Activated T-cell treated with anti-CD3 and anti-CD28 coated beads for 1 hour (primary cell): ENCODE measurements around the gene RFTN1.

ENCODE experiments used
- DNase-seq: peaks from one replicate; pipeline ENCODE4 v3.0.0-alpha.2; 2020; ENCODE audit warnings: low read depth

The RFTN1 gene

DNA sequence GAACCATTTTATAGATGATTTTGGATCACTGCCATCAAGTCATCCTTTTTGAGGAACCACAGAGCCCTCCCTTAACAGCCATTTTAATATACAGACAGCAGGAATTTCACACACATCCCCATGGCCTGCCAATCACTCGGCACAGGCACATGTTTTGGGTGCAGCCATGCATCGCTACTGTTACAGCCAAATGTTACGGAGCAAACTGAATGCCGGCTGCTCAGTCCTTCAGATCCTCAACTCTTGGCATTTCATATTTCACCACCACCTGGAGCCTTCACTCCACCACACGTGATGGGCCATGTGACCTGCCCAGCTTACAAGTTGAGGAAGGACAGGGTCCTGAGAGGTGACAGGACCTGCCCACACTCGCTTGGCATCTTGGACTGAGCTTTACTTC is 157.7 kb downstream of the RFTN1 start:
- DNase-seq, result no peak

DNA sequence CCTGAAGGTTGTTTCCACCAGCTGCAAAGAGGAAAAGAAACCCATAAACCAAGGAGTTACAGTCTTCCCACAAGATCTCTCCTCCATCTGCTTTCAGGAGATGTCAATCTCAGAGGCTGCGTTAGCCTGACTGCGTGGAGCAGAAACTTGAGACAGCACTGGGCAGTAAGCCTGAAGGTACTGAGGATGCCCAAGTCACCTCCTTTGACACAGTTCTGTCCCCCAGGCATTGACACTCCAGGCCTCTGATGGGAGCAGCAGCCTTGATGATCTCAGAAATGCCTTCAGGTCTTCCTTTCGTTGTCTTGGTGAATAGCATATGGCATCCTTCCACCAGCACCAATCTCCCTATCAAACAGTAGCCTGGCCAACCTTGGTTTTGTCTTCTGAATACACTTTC is 159.2 kb downstream of the RFTN1 start:
- DNase-seq, result no peak

DNA sequence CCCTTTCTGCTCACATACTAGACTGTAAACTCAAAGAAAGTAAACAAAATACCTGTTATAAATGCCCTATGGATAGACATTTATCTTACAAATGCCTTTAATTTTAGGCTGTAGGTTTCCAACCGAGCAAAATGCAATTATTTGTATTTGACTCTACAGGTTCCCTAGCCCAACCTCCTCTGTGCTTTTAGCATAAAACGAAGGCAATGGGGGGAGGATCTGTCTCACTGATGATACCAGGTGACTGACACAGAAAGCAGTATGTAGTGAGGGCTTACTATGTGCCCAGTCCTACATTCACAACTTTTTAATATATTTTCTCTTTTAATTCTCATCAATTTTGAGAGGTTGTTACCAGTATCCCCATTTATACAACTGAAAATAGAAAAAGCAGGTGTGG is 161.1 kb downstream of the RFTN1 start:
- no peak for DNase-seq

DNA sequence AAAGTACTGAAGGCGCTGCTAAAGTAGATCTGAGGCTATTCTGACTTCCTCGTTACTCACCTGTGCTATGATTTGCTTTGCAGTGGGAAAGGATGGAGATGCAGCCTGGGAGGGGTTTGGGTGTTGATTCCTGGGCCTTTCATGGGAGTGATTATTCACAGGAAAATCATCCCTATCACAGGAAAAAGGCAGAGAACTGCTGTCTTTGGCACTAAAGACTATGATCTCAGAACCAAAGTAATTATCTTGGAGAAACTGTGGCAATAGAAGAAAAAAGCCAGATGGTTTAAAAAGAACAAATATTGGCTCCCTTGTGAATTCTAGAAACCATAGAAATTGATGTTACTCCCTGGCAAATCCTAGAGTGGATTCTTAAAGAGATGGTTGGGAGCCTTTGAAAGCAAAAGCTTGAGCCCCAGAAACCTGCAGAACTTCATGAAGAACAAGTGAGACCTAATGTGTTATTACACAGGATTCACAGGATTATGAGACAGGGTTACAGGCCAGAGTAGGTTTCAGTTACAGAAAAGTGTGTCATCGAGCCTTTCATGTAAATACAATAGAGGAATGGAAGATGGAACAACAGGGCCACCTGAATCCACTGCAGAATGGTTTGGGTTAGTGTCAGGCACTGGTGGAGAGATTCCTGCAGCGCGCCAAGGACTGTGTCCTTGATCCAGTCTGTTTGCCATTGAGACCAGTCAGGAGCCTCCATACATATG is 162.7 kb downstream of the RFTN1 start:
- DNase-seq, result no peak

DNA sequence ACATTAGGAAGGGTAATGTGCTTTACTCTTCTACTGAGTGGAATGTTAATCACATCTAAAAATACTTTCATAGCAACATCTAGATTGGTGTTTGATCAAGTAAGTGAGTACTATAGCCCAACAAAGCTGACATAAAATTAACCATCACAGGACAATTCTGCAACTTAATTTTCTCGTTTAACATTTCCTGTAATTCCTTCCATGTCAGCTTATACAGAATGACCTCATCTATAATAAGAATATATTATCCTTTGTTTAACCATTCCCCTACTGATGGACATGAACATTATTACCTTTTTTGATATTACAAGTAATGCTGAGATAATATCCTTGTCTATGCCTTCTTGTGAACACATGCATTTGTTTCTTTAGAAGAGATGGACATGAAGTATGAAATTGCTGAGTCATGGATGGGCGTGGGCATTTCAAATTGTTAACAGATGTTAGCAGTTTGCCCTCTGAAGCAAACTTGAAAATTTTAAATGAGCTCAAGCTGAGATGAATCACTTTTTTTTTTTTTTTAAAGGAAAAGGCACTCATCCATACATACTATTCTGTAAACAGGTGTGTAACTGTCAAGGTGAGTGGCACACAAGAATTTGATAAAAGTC is 163.4 kb downstream of the RFTN1 start:
- no peak for DNase-seq

DNA sequence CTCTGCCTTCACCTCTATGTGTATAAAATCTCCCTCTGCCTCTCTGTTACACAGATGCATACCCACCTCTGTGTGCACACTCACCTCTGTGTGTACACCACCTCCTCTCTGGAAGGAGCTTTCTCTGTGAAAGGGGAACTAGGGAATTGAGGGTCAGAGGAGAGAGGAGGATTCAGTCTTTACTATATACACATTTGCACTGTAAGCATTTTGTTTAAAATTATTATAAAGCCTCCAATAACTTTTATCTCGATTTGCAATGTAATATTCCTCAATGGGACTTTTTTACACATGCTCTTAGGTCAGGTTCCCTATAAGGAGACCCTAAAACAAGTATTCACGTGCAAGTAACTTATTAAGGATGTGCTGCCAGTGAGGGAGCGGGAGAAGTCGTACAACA is 166.0 kb downstream of the RFTN1 start:
- no peak for DNase-seq

DNA sequence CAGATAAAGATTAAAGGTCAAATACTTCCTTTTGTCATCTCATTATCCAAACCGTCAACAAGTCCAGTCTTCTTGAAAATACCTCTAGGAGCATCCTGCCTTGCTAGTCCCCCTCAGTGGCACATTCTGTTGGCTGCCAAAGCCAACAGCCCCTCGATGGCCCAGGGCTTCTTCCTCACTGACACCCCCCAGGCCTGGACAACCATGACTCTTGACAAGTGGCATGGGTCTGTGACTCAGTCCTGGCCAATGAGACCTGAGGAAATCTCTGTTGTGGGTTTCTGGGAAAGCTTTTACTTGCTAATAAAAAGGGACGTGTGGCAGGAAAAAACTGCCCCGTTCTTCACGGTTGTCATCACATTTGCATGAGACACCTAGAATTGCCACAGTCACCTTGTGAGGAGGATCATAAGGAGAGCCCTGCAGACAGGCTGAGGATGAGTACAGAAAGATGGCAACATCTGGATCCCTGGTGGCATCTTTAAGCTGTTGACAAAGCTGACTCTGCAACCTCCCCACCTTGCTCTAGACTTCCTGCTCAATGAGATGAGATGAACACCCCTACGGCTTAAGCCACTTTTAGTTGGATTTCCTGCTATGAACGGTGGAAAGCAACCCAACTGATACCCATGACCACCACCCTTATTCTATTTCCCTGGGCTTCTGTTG is 167.0 kb downstream of the RFTN1 start:
- no peak for DNase-seq

DNA sequence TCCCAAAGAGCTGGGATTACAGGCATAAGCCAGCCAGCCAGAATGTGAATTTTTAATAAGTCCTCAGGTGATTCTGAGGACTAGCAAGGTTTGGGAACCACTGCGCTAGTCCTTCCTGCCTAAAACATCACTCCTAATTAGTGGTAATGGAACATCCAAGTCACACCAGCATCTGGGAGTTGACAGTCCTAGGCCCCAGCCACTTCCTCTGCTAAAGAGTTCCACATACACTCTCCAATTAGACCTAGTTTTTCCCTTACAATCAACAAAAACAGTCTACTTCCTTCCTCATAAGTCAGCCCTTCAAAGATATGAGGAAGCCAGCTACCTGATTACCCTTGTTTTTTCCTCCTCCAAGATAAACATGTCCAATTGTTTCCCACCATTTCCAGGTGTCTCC is 170.4 kb downstream of the RFTN1 start:
- no peak for DNase-seq

DNA sequence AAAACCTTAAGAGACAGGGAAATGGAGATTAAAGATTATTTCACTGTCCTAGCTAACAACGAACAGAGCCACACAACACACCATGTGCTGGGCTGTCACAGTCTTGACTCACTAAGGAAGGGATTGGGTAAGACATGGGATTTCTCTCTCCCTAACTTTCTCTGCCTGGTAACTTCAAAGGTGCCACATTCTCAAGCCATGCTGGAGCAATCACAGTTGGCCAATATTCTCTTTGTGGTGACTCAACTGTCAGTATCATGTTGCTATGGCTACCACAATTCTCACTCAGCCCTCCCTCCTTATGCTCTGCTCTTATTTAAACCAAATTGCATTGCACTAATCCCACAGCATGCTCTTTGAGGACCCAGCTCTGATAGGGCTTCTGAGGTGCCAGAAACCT is 174.5 kb downstream of the RFTN1 start:
- no peak for DNase-seq

DNA sequence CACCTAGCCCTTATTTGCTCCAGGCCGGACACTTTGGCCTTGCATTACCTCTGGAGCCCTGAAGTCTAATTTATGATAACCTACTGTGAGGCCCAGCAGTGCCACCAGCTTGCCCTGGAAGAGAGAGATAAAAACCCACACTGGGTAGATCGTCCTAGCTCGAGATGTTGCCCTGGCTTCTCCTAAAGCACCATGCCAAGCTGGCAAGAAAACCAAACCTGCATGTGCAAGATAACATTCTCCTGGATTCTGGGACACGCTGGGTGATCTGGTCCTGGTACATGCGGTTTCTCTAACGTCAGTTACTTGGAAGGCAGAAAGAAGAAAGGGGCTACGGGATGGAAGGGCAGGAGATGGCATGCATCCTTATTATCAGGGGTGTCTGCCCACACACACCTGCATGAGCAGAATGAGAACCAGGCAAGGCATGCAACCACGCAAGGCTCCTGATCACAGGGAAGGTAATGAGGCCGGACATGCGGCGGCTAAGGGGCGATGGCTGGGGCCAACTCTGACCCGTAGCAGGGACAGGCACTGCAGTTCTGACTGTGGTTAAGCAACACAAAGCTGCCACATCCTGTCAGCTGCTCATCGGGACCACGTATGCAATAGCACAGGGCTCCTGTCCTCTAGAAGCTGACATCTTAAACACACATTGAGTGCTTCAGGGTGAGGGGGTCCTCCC is 175.5 kb downstream of the RFTN1 start:
- peak; percentile 24 for DNase-seq

DNA sequence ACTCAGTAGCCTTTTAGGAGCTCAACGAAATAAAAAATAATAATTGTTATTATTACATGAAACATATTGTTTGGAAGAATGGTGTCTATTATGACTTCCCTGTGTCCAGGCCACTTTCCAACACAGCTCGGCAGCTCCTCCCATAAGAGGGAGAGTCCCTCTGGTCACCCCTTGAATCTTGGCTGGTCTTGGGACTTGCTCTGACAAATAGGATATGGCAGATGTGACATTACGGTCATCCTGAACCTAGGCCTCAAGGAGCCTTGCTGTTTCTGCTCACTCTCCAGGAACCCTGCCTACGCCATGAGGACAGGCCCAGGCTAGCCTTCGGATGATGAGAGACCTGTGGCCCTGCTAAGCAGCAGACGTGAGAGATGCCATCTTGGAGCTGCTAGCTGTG is 176.7 kb downstream of the RFTN1 start:
- no peak for DNase-seq

DNA sequence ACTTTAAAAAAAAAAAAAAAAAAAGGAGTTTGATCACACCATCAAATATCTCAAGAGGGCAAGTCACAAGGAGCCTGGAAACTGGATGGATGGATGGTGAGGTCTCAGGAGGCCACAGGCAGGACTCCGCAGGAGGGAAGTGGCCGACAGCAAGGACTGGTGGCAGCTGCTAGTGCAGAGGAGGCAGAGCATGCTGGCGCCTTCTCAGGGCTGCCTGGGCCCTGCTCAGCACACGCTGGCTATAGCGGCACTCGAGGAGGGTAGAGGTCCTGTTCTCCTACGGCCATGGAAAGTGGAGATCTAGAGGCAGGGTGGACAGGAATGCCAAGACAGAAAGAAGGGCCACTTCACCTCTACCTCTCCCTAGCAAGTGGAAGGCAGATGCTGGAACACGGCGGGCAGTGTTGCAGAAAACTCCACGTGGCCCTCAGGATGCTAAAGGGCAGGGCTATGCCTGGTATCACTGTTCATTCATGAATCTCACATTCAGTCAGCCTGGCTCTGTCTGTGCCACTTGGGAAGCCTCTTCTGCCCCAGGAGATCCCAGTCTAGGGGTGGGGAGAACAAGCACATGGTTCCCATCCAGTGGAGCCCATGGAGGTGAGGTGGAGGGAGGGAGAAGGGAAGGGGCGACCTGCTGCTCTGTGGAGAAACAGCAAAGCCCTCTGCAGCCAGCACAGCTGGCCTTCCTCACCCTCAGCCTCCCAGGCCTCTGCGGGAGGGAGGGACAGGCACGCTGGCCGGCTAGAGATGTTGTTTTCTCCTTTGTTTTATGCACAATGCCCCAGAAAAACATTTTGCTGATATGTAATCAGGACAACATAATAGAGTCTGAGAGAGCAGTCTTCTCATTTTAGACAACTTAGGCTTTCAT is 177.5 kb downstream of the RFTN1 start:
- DNase-seq, result no peak

DNA sequence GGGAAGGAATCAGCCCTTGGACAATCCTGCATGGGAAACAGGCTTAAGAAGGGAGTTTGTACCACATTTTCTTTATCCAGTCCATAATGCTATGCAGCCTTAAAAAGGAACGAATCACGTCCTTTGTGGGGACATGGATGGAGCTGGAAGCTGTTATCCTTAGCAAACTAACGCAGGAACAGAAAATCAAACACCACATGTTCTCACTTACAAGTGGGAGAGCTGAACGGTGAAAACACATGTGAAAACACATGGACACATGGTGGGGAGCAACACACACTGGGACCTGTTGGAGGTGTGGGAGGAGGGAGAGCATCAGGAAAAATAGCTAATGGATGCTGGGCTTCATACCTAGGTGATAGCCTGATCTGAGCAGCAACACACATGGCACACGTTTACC is 178.2 kb downstream of the RFTN1 start:
- no peak for DNase-seq

DNA sequence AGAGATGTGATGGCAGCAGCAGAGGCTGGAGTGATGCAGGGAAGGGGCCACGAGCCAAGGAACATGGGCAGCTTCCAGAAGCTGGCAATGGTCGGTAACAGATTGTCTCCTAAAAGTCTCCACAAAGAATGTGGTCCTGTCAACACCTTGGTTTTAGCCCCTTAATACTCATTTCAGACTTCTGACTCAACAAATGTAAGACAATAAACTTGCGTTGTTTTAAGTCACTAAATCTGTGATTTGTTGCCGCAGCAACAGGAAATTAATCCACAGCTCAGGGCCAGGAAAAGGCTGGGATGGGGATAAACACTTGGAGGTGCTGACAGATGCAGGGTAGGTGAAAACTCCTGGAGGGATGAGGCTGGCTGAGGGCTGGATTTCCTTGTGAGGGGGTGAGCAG is 178.6 kb downstream of the RFTN1 start:
- DNase-seq, result no peak

DNA sequence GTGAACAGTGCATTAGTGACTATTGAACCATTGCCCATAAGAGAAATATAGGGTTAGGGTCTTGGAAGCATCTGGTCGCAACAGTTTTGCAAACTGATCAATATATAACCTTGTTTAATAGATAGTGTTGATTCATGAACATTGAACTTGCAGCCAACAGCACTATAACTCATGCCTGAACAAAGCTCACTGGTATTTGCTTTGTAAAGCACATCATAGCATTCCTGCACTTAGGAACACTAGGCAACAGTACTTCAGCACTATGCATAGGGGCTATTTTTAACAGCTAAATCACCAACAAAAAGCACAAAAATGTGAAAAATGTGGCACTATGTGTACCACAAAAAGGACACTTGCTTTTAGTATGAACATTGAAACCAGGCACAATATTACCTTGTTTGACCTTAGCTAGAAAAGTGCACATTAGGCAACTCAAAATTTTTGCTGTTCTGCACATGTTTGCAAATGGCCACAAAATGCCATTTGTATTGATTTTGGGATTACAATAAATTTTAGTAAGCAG is 180.5 kb downstream of the RFTN1 start:
- no peak for DNase-seq

DNA sequence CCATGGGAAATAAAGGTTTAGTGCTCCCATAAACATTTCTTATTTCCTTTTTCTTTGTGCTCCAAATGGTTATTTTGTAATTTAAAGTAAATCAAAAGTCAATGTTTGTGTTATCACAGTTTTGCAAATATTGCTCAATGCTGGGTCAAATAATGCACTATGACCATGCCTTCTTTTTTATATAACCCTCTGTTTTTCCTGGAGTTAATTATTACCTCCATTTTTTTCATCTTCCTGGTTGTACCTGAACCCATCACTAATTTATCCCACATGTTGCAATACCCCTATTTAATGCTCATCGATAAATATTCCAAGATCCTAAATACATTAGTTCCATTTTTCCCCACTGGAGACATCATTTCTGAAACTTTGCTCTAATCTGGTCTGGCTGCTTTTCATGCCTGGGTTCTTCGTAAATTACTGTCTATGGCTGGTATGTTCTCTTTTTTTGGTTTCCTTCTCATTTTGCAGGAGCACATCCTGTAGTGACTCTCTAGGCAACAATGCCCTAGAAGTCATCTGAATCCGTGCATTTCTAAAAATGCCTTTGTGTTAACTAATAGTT is 182.1 kb downstream of the RFTN1 start:
- no peak for DNase-seq

DNA sequence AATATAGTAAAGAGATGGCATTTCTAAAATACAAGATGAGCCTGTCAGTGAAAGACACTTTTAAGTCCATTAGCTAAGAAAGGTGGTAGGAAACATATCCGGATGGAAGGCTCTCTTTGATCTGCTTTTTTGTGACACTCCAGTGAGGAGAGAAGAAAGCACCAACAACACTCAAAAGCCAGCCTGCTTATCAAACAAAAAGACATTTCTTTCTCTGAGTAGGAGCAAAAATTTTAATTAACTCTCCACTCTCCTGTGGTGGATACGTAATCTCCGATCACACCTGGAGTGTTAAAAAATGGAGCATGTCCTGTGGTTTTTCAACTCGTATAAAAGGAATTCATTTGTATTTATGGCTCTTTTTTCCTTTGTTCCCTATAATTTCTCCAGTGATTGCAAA is 183.1 kb downstream of the RFTN1 start:
- no peak for DNase-seq

DNA sequence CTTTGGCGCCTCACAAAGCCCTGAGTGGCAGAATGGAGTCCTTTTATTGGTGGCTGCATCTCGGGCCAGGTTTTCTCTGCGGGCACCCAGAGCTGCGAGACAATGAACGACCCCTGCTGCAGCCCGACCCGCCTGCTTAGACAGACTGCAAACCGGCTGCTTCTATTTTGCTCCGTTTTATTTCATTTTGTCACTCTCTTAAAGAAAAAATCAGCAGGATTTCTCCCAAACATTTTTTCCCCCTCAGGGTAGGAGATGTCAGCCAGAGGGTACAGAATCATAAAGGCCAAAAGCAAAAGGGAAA is 183.7 kb downstream of the RFTN1 start:
- no peak for DNase-seq

DNA sequence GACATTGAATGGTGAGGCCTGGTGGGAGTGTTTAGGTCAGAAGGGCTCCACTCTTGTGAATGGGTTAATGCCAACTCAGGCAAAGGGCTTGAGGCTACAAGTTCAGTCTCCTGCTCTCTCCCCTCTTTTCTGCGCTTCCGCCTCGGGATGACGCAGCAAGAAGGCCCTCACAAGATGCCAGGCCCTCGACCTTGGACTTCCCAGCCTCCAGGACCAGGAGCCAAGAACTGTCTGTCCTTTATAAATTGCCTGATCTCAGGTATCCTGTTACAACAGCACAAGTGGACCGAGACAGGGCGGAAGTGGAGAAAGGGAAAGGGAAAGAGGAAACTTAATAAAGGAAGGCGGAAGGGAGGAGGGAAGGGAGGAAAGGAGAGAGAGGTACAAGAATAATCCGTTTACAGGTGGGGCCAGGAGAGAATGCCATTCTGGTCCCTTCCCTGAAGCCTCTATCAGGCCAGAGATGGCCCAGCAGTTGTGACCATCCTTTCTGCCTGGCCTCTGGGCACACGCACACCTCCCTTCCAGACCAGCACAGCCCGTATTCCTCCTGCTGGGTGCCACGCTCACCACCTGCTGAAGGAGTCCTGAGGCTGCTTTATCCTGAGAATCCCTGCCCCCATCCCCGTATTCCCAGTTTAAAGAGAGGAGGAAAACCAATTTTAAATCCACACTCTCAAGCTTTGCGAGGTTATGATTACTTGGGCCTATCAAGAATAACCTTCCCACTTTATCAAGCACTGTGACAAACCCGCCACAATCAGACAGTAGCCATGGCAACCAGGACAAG is 184.3 kb downstream of the RFTN1 start:
- no peak for DNase-seq

DNA sequence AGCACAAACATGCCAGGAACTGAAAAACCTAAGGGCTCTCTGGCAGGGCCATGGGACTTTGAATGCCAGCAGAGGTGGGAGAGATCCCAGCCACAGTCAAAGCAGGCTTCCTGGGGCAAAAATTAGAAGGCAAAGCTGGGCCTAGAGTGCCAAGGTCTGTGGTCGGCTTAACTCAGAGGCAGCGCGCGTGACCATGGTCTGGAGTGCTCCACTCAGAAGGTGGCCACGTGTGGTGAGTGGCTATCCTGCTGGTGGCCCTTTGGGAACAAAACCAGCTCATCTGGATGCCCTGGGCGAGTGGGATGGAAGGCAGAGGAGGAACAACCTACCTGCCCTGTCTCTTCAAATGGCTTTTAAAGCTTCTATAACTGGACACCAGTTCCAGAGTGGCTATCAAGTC is 185.4 kb downstream of the RFTN1 start:
- DNase-seq, result no peak
